Measurements from ENCODE around the gene TPST1.

Gene TPST1

GRCh38 chr7:66193146-66193725 is 11.9 kb upstream of the TPST1 start:
- no peak for TF ChIP-seq CTCF (IDR thresholded peaks at IDR 0.05; ENCODE audit: low read depth, low read length)
- H3K27ac ChIP-seq: no peak overlapping the region
- H3K36me3 ChIP-seq: no peaks in the 10 kb centered on the region
- H3K4me3 ChIP-seq (ENCODE audit: low read depth, low read length): no peak overlapping the region
- no peaks in the 10 kb centered on the region for H3K9me3 ChIP-seq (ENCODE audit: severe bottlenecking)
- DNase-seq: no peak
- no peaks in the 10 kb centered on the region for H3K27me3 ChIP-seq (ENCODE audit: insufficient read depth, low read depth, severe bottlenecking)

GRCh38 chr7:66198469-66198868 is 6.7 kb upstream of the TPST1 start:
- Histone ChIP-seq H3K27ac (no peak overlapping the region), H3K27me3 (ENCODE audit: insufficient read depth, low read depth, severe bottlenecking) (no peaks in the 10 kb centered on the region), H3K9me3 (ENCODE audit: severe bottlenecking) (no peaks in the 10 kb centered on the region), H3K36me3 (no peaks in the 10 kb centered on the region), H3K4me3 (ENCODE audit: low read depth, low read length) (no peak overlapping the region)
- no peak for DNase-seq
- no peak for TF ChIP-seq CTCF (IDR thresholded peaks at IDR 0.05; ENCODE audit: low read depth, low read length)

- no peak overlapping the region for H3K27ac ChIP-seq
- no peaks in the 10 kb centered on the region for H3K36me3 ChIP-seq
- H3K4me3 ChIP-seq (ENCODE audit: low read depth, low read length): no peak overlapping the region
- DNase-seq: no peak
- 0 out of 2 replicates have a peak, but pooled peaks have one; percentile 1 for TF ChIP-seq CTCF (IDR thresholded peaks at IDR 0.05; ENCODE audit: low read depth, low read length)
- H3K27me3 ChIP-seq (ENCODE audit: insufficient read depth, low read depth, severe bottlenecking): no peaks in the 10 kb centered on the region
- no peaks in the 10 kb centered on the region for H3K9me3 ChIP-seq (ENCODE audit: severe bottlenecking)
Measured at GRCh38 chr7:66198956-66199355, 6.2 kb upstream of the TPST1 start.

- no peak for DNase-seq
- no peaks in the 10 kb centered on the region for H3K9me3 ChIP-seq (ENCODE audit: severe bottlenecking)
- H3K4me3 ChIP-seq (ENCODE audit: low read depth, low read length): no peak overlapping the region
- H3K27ac ChIP-seq: no peak overlapping the region
- H3K36me3 ChIP-seq: peaks cover 6% of the 10 kb centered on the region; the same call in 1 of the 2 replicates
- TF ChIP-seq CTCF (IDR thresholded peaks at IDR 0.05; ENCODE audit: low read depth, low read length): no peak
- H3K27me3 ChIP-seq (ENCODE audit: insufficient read depth, low read depth, severe bottlenecking): no peaks in the 10 kb centered on the region
Measured at GRCh38 chr7:66202441-66202840, 2.7 kb upstream of the TPST1 start.

- peak; percentile 32 for DNase-seq
- Histone ChIP-seq H3K36me3 (peaks cover 6% of the 10 kb centered on the region; the same call in 1 of the 2 replicates), H3K27ac (peak overlapping the region; percentile 80), H3K4me3 (ENCODE audit: low read depth, low read length) (peak overlapping the region; percentile 72), H3K27me3 (ENCODE audit: insufficient read depth, low read depth, severe bottlenecking) (no peaks in the 10 kb centered on the region), H3K9me3 (ENCODE audit: severe bottlenecking) (no peaks in the 10 kb centered on the region)
- no peak for TF ChIP-seq CTCF (IDR thresholded peaks at IDR 0.05; ENCODE audit: low read depth, low read length)
Measured at GRCh38 chr7:66205741-66206090, 582 bp downstream of the TPST1 start.
